Endothelial cell of umbilical vein (primary cell): ENCODE data around the gene RAD50. TPM values are rescaled to one million over a fixed set of nuclear protein-coding genes. Genes with fewer than 3 reads are reported as not detected.
"Not testable (repeated sequence)": the region's sequence is repeated elsewhere in the genome, so short reads cannot be mapped to it uniquely, and the experiment has no call there.

ENCODE experiments used
- BruUV-seq: library from RNA; stranded (reverse); fragments of 400-500 nt; replicated peaks from 2 replicates; lab custom pipeline; 2021; lab: Mats Ljungman, UMichigan
- CTCF ChIA-PET: fragments of 300-600, 350-600 bp; sonication (Branson Sonifier 250); formaldehyde crosslinking; loops from one replicate; lab custom pipeline; 2021; ENCODE audit warnings: antibody characterized with exemption, inconsistent platforms; lab: Charles Lee
- POLR2A ChIA-PET: fragments of 300-600, 350-600 bp; sonication (Branson Sonifier 250); formaldehyde crosslinking; loops from one replicate; lab custom pipeline; 2021; ENCODE audit warnings: antibody characterized with exemption, inconsistent platforms; lab: Charles Lee
- DNase-seq: peaks from one replicate; pipeline ENCODE4 v3.0.0-alpha.2; 2011; ENCODE audit warnings: low read depth, low spot score
- FAIRE-seq: peaks from 2 replicates; lab custom pipeline; 2011; peaks lifted over from hg19 to GRCh38; lab: Jason Lieb, UNC
- H2AFZ ChIP-seq: 2 replicates; pipeline ENCODE4 v1.6.0; 2012; ENCODE audit warnings: low read depth, low read length, control low read depth, inconsistent platforms
- H3K27ac ChIP-seq: 2 replicates; pipeline ENCODE4 v1.5.1; 2011; ENCODE audit warnings: low read depth, mild to moderate bottlenecking, control low read depth, low read length, moderate library complexity; ENCODE audit not compliant: insufficient read depth
- H3K27me3 ChIP-seq, 2 experiments: 2 replicates each; pipeline versions ENCODE4 v1.6.0 to v1.6.1; 2011; ENCODE audit warnings: low read length in 2 of 2, mixed read lengths in 1 of 2; ENCODE audit not compliant: control insufficient read depth in 2 of 2, insufficient read depth in 2 of 2
- H3K36me3 ChIP-seq, 2 experiments: 2 replicates in 1 of 2; 3 replicates in 1 of 2; pipeline ENCODE4 v1.5.1; 2011; ENCODE audit warnings: low read length in 2 of 2, mild to moderate bottlenecking in 1 of 2, moderate library complexity in 1 of 2; ENCODE audit not compliant: control insufficient read depth in 2 of 2, insufficient read depth in 2 of 2; ENCODE audit errors: extremely low read depth in 1 of 2
- H3K4me1 ChIP-seq: 3 replicates; pipeline ENCODE4 v1.5.1; 2011; ENCODE audit warnings: mild to moderate bottlenecking, low read length; ENCODE audit not compliant: control insufficient read depth, insufficient read depth; ENCODE audit errors: extremely low read depth
- H3K4me2 ChIP-seq: 2 replicates; pipeline ENCODE4 v1.6.1; 2011; ENCODE audit warnings: low read length, control low read depth, mixed read lengths; ENCODE audit not compliant: insufficient read depth
- H3K4me3 ChIP-seq, 3 experiments: fragments of 200-600 bp in 1 of 3; sonication (generic), shearing (Covaris generic) in 1 of 3; replicated peaks in 1 of 3; 2 replicates each; pipeline ENCODE4 v1.5.1; 2011 to 2016; ENCODE audit warnings: control low read depth in 3 of 3, low read length in 3 of 3, mild to moderate bottlenecking in 2 of 3, inconsistent platforms in 1 of 3, low read depth in 1 of 3, moderate library complexity in 1 of 3; ENCODE audit not compliant: insufficient read depth in 1 of 3
- H3K79me2 ChIP-seq: 2 replicates; pipeline ENCODE4 v1.6.0; 2012; ENCODE audit warnings: low read length, inconsistent platforms; ENCODE audit not compliant: control insufficient read depth, insufficient read depth
- H3K9ac ChIP-seq: replicated peaks from 2 replicates; pipeline ENCODE3; 2011; ENCODE audit warnings: low read length, control low read depth; ENCODE audit not compliant: insufficient read depth; ENCODE audit errors: extremely low read depth
- H3K9me1 ChIP-seq: replicated peaks from 3 replicates; pipeline ENCODE4 v1.6.0; 2011; ENCODE audit warnings: mild to moderate bottlenecking, low read length; ENCODE audit not compliant: control insufficient read depth, insufficient read depth; ENCODE audit errors: extremely low read depth
- H3K9me3 ChIP-seq: replicated peaks from 2 replicates; pipeline ENCODE4 v1.5.1; 2012; ENCODE audit warnings: low read length, inconsistent platforms; ENCODE audit not compliant: control insufficient read depth, insufficient read depth
- H4K20me1 ChIP-seq: replicated peaks from 2 replicates; pipeline ENCODE3; 2011; ENCODE audit warnings: mild to moderate bottlenecking, low read length; ENCODE audit not compliant: control insufficient read depth, insufficient read depth; ENCODE audit errors: extremely low read depth
- JUN ChIP-seq: IDR thresholded peaks from 2 replicates; pipeline ENCODE4 v1.6.1; 2011; ENCODE audit warnings: borderline replicate concordance, low read depth; ENCODE audit not compliant: insufficient read length, insufficient read depth
- MYC ChIP-seq: IDR thresholded peaks from one replicate; pipeline ENCODE4 v1.6.1; 2011; ENCODE audit warnings: mild to moderate bottlenecking, low read depth, low read length
- dilution Hi-C: fragments of 300-500 bp; cut with MboI; formaldehyde crosslinking; loops from one replicate; pipeline ENCODE4 v1.15.0; 2019; ENCODE audit warnings: low sequenced_read_pairs; ENCODE audit not compliant: extremely low pct_ligation_motif_present
- intact Hi-C: fragments of 100-400 bp; cut with micrococcal nuclease; formaldehyde crosslinking; loops from one replicate; pipeline ENCODE4 v1.10.0; 2022
- polyA plus RNA-seq, 4 experiments: library from polyadenylated mRNA; depleted of rRNA in 3 of 4; stranded (reverse) in 3 of 4; unstranded in 1 of 4; fragments of >200 nt; gene quantifications; 2 replicates each; pipeline versions ENCODE4 v1.2.1 to v1.2.3, GENCODE V29; 2011 to 2012; ENCODE audit warnings: missing spikeins in 1 of 4
- total RNA-seq: library from RNA; stranded (reverse); gene quantifications from 2 replicates; pipeline ENCODE4 v1.2.3, GENCODE V29; 2021

Gene RAD50
- total and polyA plus RNA-seq, 2 donors (not counting 3 experiments of a cell fraction or from before 2014, with no cell fraction given) = 6.1 to 20.4 TPM

DNA sequence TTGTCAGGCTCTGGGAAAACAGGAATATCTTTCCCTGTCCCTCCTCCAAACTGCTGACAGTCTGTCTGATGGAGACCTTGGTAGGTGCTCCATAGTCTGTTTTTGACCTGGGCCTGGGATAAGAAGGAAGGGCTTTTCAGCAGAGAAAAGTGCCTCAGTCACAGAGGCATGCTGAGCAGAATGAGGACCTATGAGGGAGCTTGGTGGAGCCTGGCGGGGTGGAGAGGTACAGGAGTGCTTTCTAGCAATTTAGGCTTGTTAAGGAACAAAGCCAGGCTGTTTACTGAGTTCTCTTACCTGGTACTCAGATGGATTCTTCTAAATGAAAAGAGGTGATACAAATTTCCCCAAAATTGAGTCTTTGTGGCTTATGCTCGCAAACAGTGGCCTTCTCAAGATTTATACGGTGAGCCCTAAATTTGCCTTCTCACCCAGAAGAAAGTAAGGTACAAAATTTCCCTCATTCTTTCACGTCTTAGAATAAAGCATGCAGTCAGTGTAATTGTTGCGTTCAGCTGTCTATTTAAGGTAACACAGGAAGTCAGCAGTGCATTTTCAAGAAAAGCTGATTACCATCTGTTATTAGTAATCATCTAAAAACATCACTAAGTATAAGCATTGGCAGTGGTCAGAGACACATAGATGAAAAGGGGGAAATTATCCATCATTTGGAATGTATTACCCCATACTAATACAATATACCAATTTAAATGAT is 72.6 kb downstream of the RAD50 start:
- no peaks in the 10 kb centered on the region for H3K9me1 ChIP-seq
- no peaks in the 10 kb centered on the region for H3K9me3 ChIP-seq
- intact Hi-C loops (loop anchor here (10.0 kb wide), 1 partner anchor 245 kb away; no protein-coding TSS in a partner anchor), dilution Hi-C loops (no loop called here)
- peaks cover 7% of the 10 kb centered on the region for H3K4me1 ChIP-seq
- TSS peak; percentile 79 for BruUV-seq
- no peaks in the 10 kb centered on the region for H4K20me1 ChIP-seq
- no peak overlapping the region for H3K9ac ChIP-seq
- H3K27ac ChIP-seq = no peak overlapping the region
- no peak overlapping the region for H3K4me3 ChIP-seq
- FAIRE-seq (peak; percentile 37), DNase-seq (peak; percentile 21)
- H2AFZ ChIP-seq = no peak overlapping the region
- no peaks in the 10 kb centered on the region for H3K27me3 ChIP-seq
- TF ChIP-seq MYC = no peak
- TF ChIP-seq JUN = peak; percentile 31
- H3K36me3 ChIP-seq = no peaks in the 10 kb centered on the region
- ChIA-PET CTCF (interaction anchor here (1.0 kb wide), 1 partner anchor 9 kb away, joined by 5 read pairs; no protein-coding TSS in a partner anchor), POLR2A (no interaction called here)
- H3K79me2 ChIP-seq = no peaks in the 10 kb centered on the region
- no peak overlapping the region for H3K4me2 ChIP-seq

DNA sequence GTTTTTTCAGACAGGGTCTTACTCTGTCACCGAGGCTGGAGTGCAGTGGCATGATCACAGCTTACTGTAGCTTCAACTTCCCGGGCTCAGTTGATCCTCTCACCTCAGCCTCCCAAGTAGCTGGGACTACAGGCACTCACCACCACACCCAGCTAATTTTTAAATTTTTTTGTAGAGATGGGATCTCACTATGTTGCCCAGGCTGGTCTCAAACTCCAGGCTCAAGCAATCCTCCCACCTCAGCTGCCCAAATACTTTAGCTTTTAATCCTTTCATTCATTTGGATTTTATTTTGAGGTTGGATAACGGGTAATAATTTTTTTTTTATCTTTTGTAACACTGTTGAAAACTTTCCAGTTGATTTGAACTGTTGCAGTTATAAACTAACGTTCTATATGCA is 76.8 kb downstream of the RAD50 start:
- H3K4me1 ChIP-seq, FAIRE-seq, BruUV-seq, H3K27ac ChIP-seq, H3K4me3 ChIP-seq, H3K36me3 ChIP-seq, H3K4me2 ChIP-seq, H3K9me1 ChIP-seq, DNase-seq, H2AFZ ChIP-seq, H4K20me1 ChIP-seq, dilution Hi-C loops, H3K9ac ChIP-seq, H3K27me3 ChIP-seq, intact Hi-C loops, H3K9me3 ChIP-seq, H3K79me2 ChIP-seq: not testable (repeated sequence)
- ChIA-PET POLR2A (interaction anchor here (0.6 kb wide), 1 partner anchor 340 kb away, joined by 3 read pairs; no protein-coding TSS in a partner anchor), CTCF (interaction anchor here (1.1 kb wide), 1 partner anchor 38 kb away, joined by 4 read pairs; no protein-coding TSS in a partner anchor)
